GM23338 (cell line): ENCODE measurements around the gene CDC45. TPM values are rescaled to one million over a fixed set of nuclear protein-coding genes. Genes with fewer than 3 reads are reported as not detected.
A peak's percentile ranks its signal among the peaks of the same experiment; 100 is the strongest.

Source experiments
- ATAC-seq: fragments of 200-7000 bp; cut with Tn5 transposase; 3 replicates; pipeline ENCODE4 v1.9.1; 2020
- DNase-seq: peaks from one replicate; pipeline ENCODE4 v3.0.0-alpha.2; 2015; ENCODE audit warnings: low spot score
- H2AFZ ChIP-seq: fragments of 200-600 bp; sonication (generic); 2 replicates; pipeline ENCODE4 v1.8.0; 2016; ENCODE audit warnings: antibody characterized with exemption, mild to moderate bottlenecking, moderate library complexity
- H3F3A ChIP-seq: fragments of 200-600 bp; sonication (generic); replicated peaks from 2 replicates; pipeline ENCODE4 v1.8.0; 2017; ENCODE audit warnings: antibody characterized with exemption, mixed run types, low read depth
- H3K27ac ChIP-seq: fragments of 200-600 bp; sonication (generic); 2 replicates; pipeline ENCODE4 v1.6.1; 2016; ENCODE audit warnings: low read depth
- H3K27me3 ChIP-seq: fragments of 200-600 bp; sonication (generic); 2 replicates; pipeline ENCODE4 v1.8.0; 2016; ENCODE audit warnings: mild to moderate bottlenecking, mixed run types, moderate library complexity; ENCODE audit not compliant: insufficient read depth
- H3K36me3 ChIP-seq: fragments of 200-600 bp; sonication (generic); 2 replicates; pipeline ENCODE4 v1.8.0; 2016; ENCODE audit warnings: mild to moderate bottlenecking; ENCODE audit not compliant: insufficient read depth
- H3K4me1 ChIP-seq: fragments of 200-600 bp; sonication (generic); 2 replicates; pipeline ENCODE4 v1.8.0; 2016; ENCODE audit warnings: mild to moderate bottlenecking, moderate library complexity; ENCODE audit not compliant: insufficient read depth
- H3K4me2 ChIP-seq: fragments of 200-600 bp; sonication (generic); 2 replicates; pipeline ENCODE4 v1.7.1; 2017; ENCODE audit warnings: mixed run types
- H3K4me3 ChIP-seq: fragments of 200-600 bp; sonication (generic); 2 replicates; pipeline ENCODE4 v1.6.1; 2016; ENCODE audit warnings: mixed run types
- H3K79me2 ChIP-seq: fragments of 200-600 bp; sonication (generic); replicated peaks from 2 replicates; pipeline ENCODE4 v1.8.0; 2017; ENCODE audit warnings: mild to moderate bottlenecking; ENCODE audit not compliant: insufficient read depth
- H3K9me2 ChIP-seq: fragments of 200-600 bp; sonication (generic); 2 replicates; pipeline ENCODE4 v1.8.0; 2017; ENCODE audit not compliant: insufficient read depth
- H4K20me1 ChIP-seq: fragments of 200-600 bp; sonication (generic); replicated peaks from 2 replicates; pipeline ENCODE4 v1.8.0; 2017; ENCODE audit warnings: mild to moderate bottlenecking; ENCODE audit not compliant: insufficient read depth
- H3K27ac Mint-ChIP-seq: 2 replicates; pipeline ENCODE4 v1.8.0; 2020; ENCODE audit warnings: inconsistent platforms, mild to moderate bottlenecking, moderate library complexity, mixed read lengths
- H3K27me3 Mint-ChIP-seq: 3 replicates; pipeline ENCODE4 v1.8.0; 2022; ENCODE audit warnings: low read depth, mild to moderate bottlenecking, moderate library complexity, mixed read lengths, inconsistent platforms; ENCODE audit not compliant: insufficient read depth, poor library complexity
- H3K36me3 Mint-ChIP-seq: 3 replicates; pipeline ENCODE4 v1.8.0; 2021; ENCODE audit warnings: low read depth, mild to moderate bottlenecking, inconsistent platforms, moderate library complexity, mixed read lengths
- H3K4me1 Mint-ChIP-seq: 3 replicates; pipeline ENCODE4 v1.8.0; 2020; ENCODE audit warnings: mild to moderate bottlenecking, inconsistent platforms, mixed read lengths
- H3K4me3 Mint-ChIP-seq: 3 replicates; pipeline ENCODE4 v1.8.0; 2021; ENCODE audit warnings: moderate library complexity, mild to moderate bottlenecking, inconsistent platforms, mixed read lengths
- H3K9me3 Mint-ChIP-seq: 3 replicates; pipeline ENCODE4 v1.8.0; 2020; ENCODE audit warnings: moderate library complexity, mild to moderate bottlenecking, inconsistent platforms, mixed read lengths
- CREB1 ChIP-seq: fragments of 250-450 bp; sonication (Bioruptor Pico); IDR thresholded peaks from 2 replicates; pipeline ENCODE4 v1.5.0; 2020; ENCODE audit warnings: low read depth, mild to moderate bottlenecking, moderate library complexity
- ETS1 ChIP-seq: IDR thresholded peaks from 2 replicates; pipeline ENCODE4 v1.6.1; 2016; ENCODE audit warnings: antibody characterized with exemption
- EZH2phosphoT487 ChIP-seq: fragments of 200-600 bp; sonication (generic); IDR thresholded peaks from one replicate; pipeline ENCODE4 v1.8.1; 2018; ENCODE audit warnings: antibody characterized with exemption; ENCODE audit not compliant: unreplicated experiment
- JUNB ChIP-seq: IDR thresholded peaks from one replicate; pipeline ENCODE4 v1.6.1; 2016; ENCODE audit warnings: antibody characterized with exemption; ENCODE audit not compliant: unreplicated experiment
- NANOG ChIP-seq: IDR thresholded peaks from 2 replicates; pipeline ENCODE4 v1.6.1; 2016; ENCODE audit warnings: antibody characterized with exemption, borderline replicate concordance
- ZNF114 ChIP-seq: fragments of 250-450 bp; sonication (Bioruptor Pico); IDR thresholded peaks from 2 replicates; pipeline ENCODE4 v1.5.0; 2020; ENCODE audit warnings: mild to moderate bottlenecking, moderate library complexity
- ZNF462 ChIP-seq: fragments of 250-450 bp; sonication (Bioruptor Pico); IDR thresholded peaks from 2 replicates; pipeline ENCODE4 v1.5.0; 2020; ENCODE audit warnings: mild to moderate bottlenecking, moderate library complexity
- polyA plus RNA-seq: library from polyadenylated mRNA; unstranded; fragments of >200 nt; fragmentation: Nextera tagmentation; extraction: Ambion mirVana; gene quantifications from 2 replicates; pipeline ENCODE4 v1.2.1, GENCODE V29; 2016
- total RNA-seq: library from RNA; depleted of rRNA; stranded (reverse); fragments of >200 nt; shearing (Covaris generic); gene quantifications from 2 replicates; pipeline ENCODE4 v1.2.3, GENCODE V29; 2014

The CDC45 gene
- total and polyA plus RNA-seq, 2 experiments from 2014 or later, result 29.0 to 30.3 TPM

GRCh38 chr22:19559956-19560355 is 80.2 kb downstream of the CDC45 start (continued):
- no peak for TF ChIP-seq CREB1 (CRISPR knock-in tag)
- TF ChIP-seq ZNF114 (CRISPR knock-in tag), result no peak
- no peak for TF ChIP-seq ZNF462 (CRISPR knock-in tag)
- TF ChIP-seq ETS1, result no peak

- Histone ChIP-seq H3K27ac (no peak overlapping the region), H3K4me2 (no peak overlapping the region), H3K27me3 (no peaks in the 10 kb centered on the region), H3K9me2 (no peaks in the 10 kb centered on the region), H4K20me1 (no peaks in the 10 kb centered on the region), H3F3A (no peaks in the 10 kb centered on the region), H3K79me2 (no peaks in the 10 kb centered on the region), H3K36me3 (no peaks in the 10 kb centered on the region), H3K4me3 (no peak overlapping the region), H3K4me1 (no peaks in the 10 kb centered on the region), H2AFZ (peak overlapping the region; percentile 59; the same call in 1 of the 2 replicates)
- H3K27me3 Mint-ChIP-seq, result peaks cover 1% of the 10 kb centered on the region
- H3K36me3 Mint-ChIP-seq, result no peaks in the 10 kb centered on the region
- no peak for DNase-seq
- H3K27ac Mint-ChIP-seq, result no peak overlapping the region
- H3K4me1 Mint-ChIP-seq, result peaks cover 7% of the 10 kb centered on the region; the same call in 2 of the 3 replicates
- H3K9me3 Mint-ChIP-seq, result no peaks in the 10 kb centered on the region; the same call in 2 of the 3 replicates
- no peak for ATAC-seq
- no peak overlapping the region for H3K4me3 Mint-ChIP-seq
- TF ChIP-seq NANOG, result no peak
- TF ChIP-seq CREB1 (CRISPR knock-in tag), result no peak
- TF ChIP-seq JUNB, result no peak
- no peak for TF ChIP-seq ZNF114 (CRISPR knock-in tag)
- no peak for TF ChIP-seq EZH2phosphoT487
Observed at GRCh38 chr22:19565382-19566278, 85.9 kb downstream of the CDC45 start.
